ENCODE data around the gene FKBP8. TPM values are rescaled to one million over a fixed set of nuclear protein-coding genes. Genes with fewer than 3 reads are reported as not detected.

The FKBP8 gene
- total and polyA plus RNA-seq, 2 of the 4 experiments (the other 2 are of a cell fraction) = 153 to 289 TPM

DNA sequence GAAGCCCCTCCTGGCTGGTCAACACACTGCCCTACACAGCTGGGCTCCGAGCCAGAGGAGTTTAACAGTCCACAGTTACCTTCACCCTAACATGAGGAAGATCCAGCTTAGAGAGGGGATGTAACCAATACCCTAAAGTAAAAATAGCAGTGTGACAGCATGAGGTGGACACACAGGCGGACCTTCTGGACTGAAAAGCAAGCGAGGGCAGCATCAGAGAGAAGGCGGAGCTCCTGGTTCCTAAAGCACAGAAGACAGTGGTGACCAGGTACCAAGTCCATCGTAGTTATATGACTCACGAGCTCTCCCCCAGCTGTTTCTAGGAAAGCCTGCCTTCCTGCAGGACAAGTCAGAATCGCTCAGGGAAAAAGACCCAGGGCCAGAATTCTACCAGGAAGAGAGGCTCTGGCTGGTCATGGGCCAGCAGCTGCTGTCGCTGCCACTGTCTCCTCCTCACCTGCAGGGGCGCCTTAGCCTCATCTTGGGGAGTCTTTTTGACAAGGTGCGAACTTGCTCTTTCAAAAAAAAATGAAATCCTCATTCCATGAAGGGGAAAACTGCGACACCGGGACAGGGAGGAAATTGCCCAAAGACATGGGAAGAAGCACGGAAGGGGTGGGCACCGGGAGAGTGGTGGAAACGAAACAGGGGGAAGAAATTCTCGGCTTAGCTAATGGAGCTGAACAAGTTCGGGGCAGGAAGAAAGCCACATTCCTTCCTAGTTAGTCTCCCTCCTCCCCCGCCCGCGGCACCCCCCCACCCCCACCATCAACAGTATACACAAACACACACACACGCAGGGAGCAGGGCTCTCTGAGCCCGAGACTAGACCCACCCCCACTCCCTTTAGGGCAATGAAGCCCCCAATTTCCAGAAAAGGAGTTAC is 23.2 kb downstream of the FKBP8 start:
- Histone ChIP-seq H3K27ac (ENCODE audit: insufficient read depth, low read length) (peak overlapping the region; percentile 96), H3K36me3 (ENCODE audit: control insufficient read depth, insufficient read depth, low read length) (no peaks in the 10 kb centered on the region), H3K4me3 (ENCODE audit: insufficient read depth, low read depth, low read length) (peak overlapping the region; percentile 92), H2AK9ac (replicated peaks; ENCODE audit: low read depth, low read length, poor library complexity) (peak overlapping the region; percentile 99), H3K27me3 (ENCODE audit: control insufficient read depth, insufficient read depth, low read length) (no peaks in the 10 kb centered on the region), H3K4me2 (ENCODE audit: low read depth, low read length) (peak overlapping the region; percentile 86), H3K9me3 (ENCODE audit: control insufficient read depth, insufficient read depth, low read length) (no peaks in the 10 kb centered on the region), H2BK20ac (ENCODE audit: low read depth, low read length) (peak overlapping the region; percentile 88), H2BK120ac (ENCODE audit: low read depth, low read length) (peak overlapping the region; percentile 98), H3K4me1 (ENCODE audit: control insufficient read depth, insufficient read depth, low read length) (peaks cover 8% of the 10 kb centered on the region), H2BK5ac (ENCODE audit: low read depth, low read length, poor library complexity, severe bottlenecking) (peak overlapping the region; percentile 97), H3K4ac (ENCODE audit: low read depth, low read length) (peak overlapping the region; percentile 100), H4K20me1 (ENCODE audit: insufficient read depth, low read length) (peaks cover 54% of the 10 kb centered on the region), H3K9me1 (ENCODE audit: insufficient read depth, low read length) (peaks cover 23% of the 10 kb centered on the region), H3K23ac (ENCODE audit: low read depth, low read length) (peak overlapping the region; percentile 98), H2AFZ (replicated peaks; ENCODE audit: low read length, poor library complexity) (peak overlapping the region; percentile 81), H3K14ac (replicated peaks; ENCODE audit: low read depth, low read length) (peak overlapping the region; percentile 99), H3K56ac (ENCODE audit: extremely low read depth, insufficient read depth, low read length) (peak overlapping the region; percentile 99), H4K91ac (ENCODE audit: insufficient read depth, low read depth, low read length) (peak overlapping the region; percentile 99), H4K5ac (ENCODE audit: low read depth, low read length) (peak overlapping the region; percentile 84), H2BK15ac (ENCODE audit: low read depth, low read length) (peak overlapping the region; percentile 94; the same call in 2 of the 3 replicates), H3K18ac (ENCODE audit: low read depth, low read length) (peak overlapping the region; percentile 92), H3K9ac (ENCODE audit: low read depth, low read length) (peak overlapping the region; percentile 95), H3K79me1 (ENCODE audit: low read depth in 1 of 2, low read length in 2 of 2) (peaks cover 0 to 51% of the 10 kb centered on the region in 2 experiments; a peak in 3 of 4 replicates), H4K8ac (ENCODE audit: low read depth in 2 of 2, low read length in 2 of 2) (peak overlapping the region; percentile 81 to 97), H2AK5ac (ENCODE audit: low read depth, low read length) (peak overlapping the region; percentile 99)
- peak; percentile 14 for ATAC-seq (ENCODE audit: low read depth)
- in situ Hi-C loops (cut with MboI; ENCODE audit: low sequenced_read_pairs) (no loop called here), dilution Hi-C loops (cut with HindIII; ENCODE audit: low sequenced_read_pairs, unreplicated experiment) (no loop called here), intact Hi-C loops (cut with micrococcal nuclease) (loop anchor here (1.0 kb wide), 1 partner anchor 50 kb away; no protein-coding TSS in a partner anchor)
- DNase-seq = peak; percentile 85
- WGBS, 2 experiments (ENCODE audit: extremely low coverage in 2 of 2, insufficient read length in 1 of 2) = 36% methylated on average over 2 of the region's 22 CpGs; no CpG with 5 or more reads in 1 of the 2 experiments
- CTCF ChIA-PET = interaction anchor here (0.6 to 1.6 kb wide), 11 partner anchors 37 to 647 kb away, joined by 3 to 5 read pairs (median 3); partner anchors contain the start of gene REX1BD
- POLR2A ChIA-PET (ENCODE audit: unreplicated experiment) = no interaction called here
- no TSS peak for BruUV-seq (replicated peaks)
- peak; percentile 19; the same call in 1 of the 2 replicates for TF ChIP-seq FOS (IDR thresholded peaks at IDR 0.05; ENCODE audit: low read depth, low read length)
- TF ChIP-seq POLR2A (IDR thresholded peaks at IDR 0.05; ENCODE audit: low read depth, low read length) = peak; percentile 66; the same call in 1 of the 2 replicates
- no peak for TF ChIP-seq CEBPB (IDR thresholded peaks at IDR 0.05; ENCODE audit: low read depth, low read length)
- no peak for TF ChIP-seq RCOR1 (IDR thresholded peaks at IDR 0.05; ENCODE audit: insufficient replicate concordance, low read length)
- TF ChIP-seq MAFK (IDR thresholded peaks at IDR 0.05; ENCODE audit: low read depth, low read length) = no peak
- no peak for TF ChIP-seq MXI1 (IDR thresholded peaks at IDR 0.05; ENCODE audit: borderline replicate concordance, low read depth, low read length)
- peak; percentile 40; the same call in 1 of the 2 replicates for TF ChIP-seq MAZ (IDR thresholded peaks at IDR 0.05; ENCODE audit: borderline replicate concordance, low read depth, low read length)
- TF ChIP-seq, protein P1, sequence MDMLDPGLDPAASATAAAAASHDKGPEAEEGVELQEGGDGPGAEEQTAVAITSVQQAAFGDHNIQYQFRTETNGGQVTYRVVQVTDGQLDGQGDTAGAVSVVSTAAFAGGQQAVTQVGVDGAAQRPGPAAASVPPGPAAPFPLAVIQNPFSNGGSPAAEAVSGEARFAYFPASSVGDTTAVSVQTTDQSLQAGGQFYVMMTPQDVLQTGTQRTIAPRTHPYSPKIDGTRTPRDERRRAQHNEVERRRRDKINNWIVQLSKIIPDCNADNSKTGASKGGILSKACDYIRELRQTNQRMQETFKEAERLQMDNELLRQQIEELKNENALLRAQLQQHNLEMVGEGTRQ (IDR thresholded peaks at IDR 0.05; ENCODE audit: low read depth, low read length) = no peak
- TF ChIP-seq, protein P2, sequence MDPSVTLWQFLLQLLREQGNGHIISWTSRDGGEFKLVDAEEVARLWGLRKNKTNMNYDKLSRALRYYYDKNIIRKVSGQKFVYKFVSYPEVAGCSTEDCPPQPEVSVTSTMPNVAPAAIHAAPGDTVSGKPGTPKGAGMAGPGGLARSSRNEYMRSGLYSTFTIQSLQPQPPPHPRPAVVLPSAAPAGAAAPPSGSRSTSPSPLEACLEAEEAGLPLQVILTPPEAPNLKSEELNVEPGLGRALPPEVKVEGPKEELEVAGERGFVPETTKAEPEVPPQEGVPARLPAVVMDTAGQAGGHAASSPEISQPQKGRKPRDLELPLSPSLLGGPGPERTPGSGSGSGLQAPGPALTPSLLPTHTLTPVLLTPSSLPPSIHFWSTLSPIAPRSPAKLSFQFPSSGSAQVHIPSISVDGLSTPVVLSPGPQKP (IDR thresholded peaks at IDR 0.05; ENCODE audit: borderline replicate concordance, low read depth, low read length) = no peak
- TF ChIP-seq, protein P3, sequence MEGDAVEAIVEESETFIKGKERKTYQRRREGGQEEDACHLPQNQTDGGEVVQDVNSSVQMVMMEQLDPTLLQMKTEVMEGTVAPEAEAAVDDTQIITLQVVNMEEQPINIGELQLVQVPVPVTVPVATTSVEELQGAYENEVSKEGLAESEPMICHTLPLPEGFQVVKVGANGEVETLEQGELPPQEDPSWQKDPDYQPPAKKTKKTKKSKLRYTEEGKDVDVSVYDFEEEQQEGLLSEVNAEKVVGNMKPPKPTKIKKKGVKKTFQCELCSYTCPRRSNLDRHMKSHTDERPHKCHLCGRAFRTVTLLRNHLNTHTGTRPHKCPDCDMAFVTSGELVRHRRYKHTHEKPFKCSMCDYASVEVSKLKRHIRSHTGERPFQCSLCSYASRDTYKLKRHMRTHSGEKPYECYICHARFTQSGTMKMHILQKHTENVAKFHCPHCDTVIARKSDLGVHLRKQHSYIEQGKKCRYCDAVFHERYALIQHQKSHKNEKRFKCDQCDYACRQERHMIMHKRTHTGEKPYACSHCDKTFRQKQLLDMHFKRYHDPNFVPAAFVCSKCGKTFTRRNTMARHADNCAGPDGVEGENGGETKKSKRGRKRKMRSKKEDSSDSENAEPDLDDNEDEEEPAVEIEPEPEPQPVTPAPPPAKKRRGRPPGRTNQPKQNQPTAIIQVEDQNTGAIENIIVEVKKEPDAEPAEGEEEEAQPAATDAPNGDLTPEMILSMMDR (conservative IDR thresholded peaks at IDR 0.05; ENCODE audit: low read depth, low read length) = peak; percentile 58
- 0 out of 2 replicates have a peak, but pooled peaks have one; percentile 16 for TF ChIP-seq BHLHE40 (IDR thresholded peaks at IDR 0.05; ENCODE audit: low read depth, low read length)
- TF ChIP-seq CHD1 (IDR thresholded peaks at IDR 0.05; ENCODE audit: low read depth, low read length) = no peak; the same call in 1 of the 2 replicates
- peak; percentile 20; the same call in 1 of the 2 replicates for TF ChIP-seq RAD21 (IDR thresholded peaks at IDR 0.05; ENCODE audit: low read length)

Data from IMR-90 (cell line).